ENCODE results near the gene CCDC85B.
A peak's percentile ranks its signal among the peaks of the same experiment; 100 is the strongest.

The CCDC85B gene

GRCh38 chr11:65869643-65870306, 20.7 kb upstream of the CCDC85B start:
- DNase-seq: no peak

DNA sequence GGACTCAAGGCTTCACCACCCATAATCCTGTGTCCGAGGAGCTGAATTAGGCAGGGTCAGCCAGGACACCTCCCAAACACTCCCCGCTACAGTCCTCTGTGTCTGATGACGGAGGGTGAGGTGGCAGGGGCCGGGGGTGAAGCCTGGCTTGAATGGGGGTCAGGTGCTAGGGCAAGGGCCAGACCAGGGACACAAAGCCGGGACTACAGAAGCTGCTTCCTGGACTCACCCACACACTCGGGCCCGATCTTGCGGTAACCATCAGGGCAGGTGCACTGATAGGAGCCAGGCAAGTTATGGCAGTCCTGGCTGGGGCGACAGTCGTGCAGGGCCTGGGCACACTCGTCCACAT, 20.2 kb upstream of the CCDC85B start:
- DNase-seq: no peak

DNA sequence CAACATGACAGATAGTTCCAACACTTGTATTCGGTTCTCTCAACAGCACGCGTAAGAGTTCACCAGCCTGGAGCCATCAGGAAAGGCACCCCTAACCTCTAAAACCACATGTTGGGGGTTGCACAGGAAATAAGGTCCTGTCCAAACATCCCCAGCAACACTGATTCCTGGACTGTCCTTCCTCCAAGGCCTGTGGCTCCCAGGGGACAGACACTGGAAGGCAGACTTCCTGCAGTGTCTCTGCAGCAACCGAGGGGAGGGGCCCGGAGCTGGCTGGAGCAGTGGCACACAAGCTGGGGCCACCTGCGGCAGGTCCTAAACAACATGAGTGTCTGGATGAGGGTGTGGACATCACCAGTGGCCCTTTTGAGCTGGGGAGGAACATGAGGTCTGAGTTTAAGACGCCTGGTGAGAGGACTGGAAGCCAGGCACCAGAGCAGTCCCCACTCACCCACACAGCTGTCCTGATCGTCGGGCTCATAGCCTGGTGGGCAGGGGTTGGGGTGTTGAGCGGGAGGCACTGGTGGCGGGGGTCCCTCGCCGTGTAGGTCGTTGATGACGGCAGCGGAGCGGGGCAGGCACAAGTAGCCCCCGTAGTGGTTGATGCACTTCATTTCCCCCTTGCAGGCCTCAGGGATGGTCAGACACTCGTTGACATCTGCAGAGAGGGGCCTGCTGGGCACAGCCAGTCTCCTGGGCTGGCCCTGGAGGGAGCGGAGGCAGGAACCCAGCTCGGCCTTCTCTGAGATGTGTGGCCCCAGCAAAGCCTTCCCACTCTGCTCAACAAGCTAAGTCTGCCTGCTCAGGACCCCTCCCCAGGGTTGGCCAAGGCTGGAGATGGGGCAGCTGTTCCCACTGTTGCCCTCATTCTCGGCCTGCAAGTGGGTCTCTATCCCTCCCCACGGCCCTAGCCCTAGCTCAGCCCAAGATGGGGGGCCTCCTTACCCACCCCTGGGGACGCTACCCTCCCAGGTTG, 19.5 kb upstream of the CCDC85B start:
- DNase-seq: no peak

- peak; percentile 40 for DNase-seq
Observed at GRCh38 chr11:65871811-65872548, 18.5 kb upstream of the CCDC85B start.

DNA sequence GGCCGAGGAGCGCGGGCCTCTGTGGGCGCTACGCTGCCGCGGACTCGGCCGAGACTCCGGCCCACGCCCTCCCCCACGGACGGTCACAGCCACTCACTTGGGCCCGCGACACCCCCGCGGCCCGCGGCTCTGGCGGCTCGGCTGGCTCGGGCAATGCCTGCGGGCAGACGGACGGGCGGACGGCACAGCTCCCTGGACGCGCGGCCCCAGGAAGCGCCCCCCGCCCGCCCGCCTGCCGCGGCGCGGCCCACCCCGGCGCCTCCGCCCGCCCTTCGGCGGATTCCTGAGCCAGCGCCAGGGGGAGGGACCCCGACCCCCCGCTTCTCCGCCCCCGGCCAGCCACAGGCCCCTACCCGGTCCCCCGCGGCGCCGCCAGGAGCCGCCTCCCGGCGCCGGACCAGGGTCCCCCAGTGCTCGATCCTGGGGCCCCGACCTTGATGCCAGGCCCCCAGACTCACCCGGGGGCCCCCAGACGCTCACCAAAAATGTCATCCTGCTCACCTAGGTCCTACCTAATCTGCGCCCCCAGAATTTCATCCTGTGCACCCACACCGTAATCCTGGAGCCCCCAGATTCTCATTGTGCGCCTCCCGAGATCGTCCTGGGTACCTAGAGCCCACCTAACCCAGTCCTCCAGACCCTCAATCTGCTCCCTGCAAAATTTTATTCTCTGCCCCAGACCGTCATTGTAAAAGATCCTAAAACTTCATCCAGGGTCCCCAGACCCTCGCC, 17.7 kb upstream of the CCDC85B start, which contains the start of gene EFEMP2:
Gene EFEMP2, minus strand, starts transcription at position 215 of the 732 bp plus-strand sequence. CDS start 446 bp downstream, outside the sequence.
- no peak for DNase-seq

DNA sequence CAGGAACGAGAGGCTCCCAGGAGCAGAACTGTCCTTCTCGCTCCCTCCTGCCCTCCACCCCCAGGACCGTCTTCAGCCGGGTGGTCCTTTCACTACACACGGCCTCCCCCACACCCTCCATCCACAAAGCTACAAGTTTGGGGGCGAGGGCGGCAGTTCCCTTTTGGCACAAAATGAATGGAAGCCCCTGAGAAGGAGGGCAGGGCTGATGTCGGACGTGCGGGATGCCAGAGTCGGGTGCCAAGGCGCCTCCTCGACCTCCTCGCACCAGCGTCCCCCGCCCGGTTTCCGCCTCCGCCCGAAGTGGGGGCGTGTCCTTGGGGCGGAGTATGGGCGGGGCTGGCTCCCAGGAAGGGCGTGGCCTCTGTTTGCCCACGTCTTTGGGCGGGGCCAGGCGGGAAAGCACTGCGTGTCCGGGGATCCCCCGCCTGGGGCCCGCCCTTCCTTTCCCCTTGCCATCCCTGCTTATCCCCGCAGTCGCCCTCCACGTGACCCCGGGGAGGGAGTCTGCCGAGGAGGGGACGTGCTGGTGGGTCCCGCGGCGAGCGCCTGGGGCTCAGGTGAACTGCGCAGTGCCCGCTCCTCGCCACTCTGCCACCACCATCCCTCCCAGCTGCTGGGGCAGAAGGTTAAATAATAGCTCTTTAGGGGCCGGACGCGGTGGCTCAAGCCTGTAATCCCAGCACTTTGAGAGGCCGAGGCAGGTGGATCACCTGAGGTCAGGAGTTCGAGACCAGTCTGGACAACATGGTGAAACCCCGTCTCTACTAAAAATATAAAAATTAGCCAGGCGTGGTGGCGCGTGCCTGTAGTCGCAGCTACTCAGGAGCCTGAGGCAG, 16.9 kb upstream of the CCDC85B start:
- peak; percentile 91 for DNase-seq

DNA sequence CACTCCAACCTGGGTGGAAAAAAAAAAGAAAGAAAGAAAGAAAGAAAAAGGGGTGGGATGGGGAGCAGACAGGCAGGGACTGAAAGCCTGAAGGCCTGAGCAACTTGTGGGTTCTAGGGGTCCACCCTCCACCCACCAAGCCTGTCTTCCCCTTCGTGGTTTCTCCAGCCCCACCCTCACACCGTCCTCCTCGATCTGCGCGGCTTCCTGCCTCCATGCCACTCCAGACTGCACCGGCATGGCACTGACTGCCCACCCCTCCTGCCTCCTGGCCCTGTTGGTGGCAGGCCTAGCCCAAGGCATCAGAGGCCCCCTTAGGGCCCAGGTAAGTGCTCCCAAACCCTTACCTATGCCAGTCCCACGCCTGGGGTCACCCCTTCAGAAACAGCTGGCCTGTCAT, 10.9 kb upstream of the CCDC85B start, which contains the start of gene CTSW:
Gene CTSW, plus strand, starts transcription at position 221 of the 400 bp plus-strand sequence. Its CDS starts 18 bp downstream, at position 239.
- DNase-seq: no peak

GRCh38 chr11:65880027-65880426, 10.4 kb upstream of the CCDC85B start:
- DNase-seq: no peak

GRCh38 chr11:65880844-65881421, 9.5 kb upstream of the CCDC85B start:
- no peak for DNase-seq

- no peak for DNase-seq
Observed at GRCh38 chr11:65882120-65883057, 8.1 kb upstream of the CCDC85B start.

DNA sequence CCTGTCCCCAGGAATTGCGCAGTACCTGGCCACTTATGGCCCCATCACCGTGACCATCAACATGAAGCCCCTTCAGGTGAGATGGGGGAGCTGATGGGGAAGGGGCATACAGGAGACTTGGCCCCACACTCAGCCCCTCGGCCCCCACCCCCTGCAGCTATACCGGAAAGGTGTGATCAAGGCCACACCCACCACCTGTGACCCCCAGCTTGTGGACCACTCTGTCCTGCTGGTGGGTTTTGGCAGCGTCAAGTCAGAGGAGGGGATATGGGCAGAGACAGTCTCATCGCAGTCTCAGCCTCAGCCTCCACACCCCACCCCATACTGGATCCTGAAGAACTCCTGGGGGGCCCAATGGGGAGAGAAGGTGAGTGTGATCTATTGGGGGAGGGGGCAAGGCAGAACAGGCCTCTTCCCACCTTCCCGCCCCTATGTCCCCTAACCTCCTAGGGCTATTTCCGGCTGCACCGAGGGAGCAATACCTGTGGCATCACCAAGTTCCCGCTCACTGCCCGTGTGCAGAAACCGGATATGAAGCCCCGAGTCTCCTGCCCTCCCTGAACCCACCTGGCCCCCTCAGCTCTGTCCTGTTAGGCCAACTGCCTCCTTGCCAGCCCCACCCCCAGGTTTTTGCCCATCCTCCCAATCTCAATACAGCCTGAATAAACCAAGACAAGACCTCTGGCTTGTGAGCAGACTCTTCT, 7.3 kb upstream of the CCDC85B start:
- no peak for DNase-seq

DNA sequence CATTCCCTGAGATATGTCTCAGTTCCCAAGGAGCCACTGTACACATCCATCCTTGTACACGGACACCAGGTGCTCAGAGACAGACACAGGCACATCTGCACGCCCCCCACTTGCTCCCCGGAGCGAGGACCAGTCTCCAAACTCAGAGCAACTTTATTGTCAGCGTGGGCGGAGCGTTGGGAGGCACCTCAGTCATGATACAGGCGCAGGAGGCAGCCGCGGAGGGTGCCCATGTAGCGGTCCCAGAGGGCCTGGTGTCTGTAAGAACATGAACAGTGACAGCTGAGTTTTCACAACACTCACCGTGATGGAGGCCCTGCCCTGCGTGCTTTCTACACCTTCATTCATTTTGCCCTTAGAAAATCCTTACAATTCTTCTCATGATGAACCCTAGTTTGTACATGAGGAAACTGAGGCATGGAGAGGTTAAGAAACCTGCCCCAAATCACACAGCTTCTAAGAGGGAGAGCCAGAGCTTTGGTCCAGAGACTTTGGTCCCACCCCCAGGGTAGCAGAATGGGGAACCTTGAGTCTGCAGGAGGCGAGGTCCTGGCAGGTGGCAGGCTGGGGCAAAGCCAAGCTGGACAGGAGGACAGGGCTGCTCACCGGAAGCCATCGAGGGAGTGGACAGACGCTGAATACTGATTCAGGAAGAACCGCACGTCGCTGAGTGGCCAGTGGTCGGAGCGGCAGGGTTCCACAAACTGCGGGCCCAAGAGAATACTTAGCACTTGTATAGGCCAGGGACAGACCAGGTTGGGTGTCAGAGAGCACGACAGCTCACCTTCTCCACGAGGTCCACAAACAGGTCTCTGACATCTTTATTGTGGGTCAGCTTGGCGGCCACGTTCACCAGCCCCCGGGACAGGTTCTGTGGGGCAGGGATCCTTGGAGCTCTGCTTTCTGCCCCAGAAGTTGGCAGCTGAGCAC, 6.4 kb upstream of the CCDC85B start:
- no peak for DNase-seq

DNA sequence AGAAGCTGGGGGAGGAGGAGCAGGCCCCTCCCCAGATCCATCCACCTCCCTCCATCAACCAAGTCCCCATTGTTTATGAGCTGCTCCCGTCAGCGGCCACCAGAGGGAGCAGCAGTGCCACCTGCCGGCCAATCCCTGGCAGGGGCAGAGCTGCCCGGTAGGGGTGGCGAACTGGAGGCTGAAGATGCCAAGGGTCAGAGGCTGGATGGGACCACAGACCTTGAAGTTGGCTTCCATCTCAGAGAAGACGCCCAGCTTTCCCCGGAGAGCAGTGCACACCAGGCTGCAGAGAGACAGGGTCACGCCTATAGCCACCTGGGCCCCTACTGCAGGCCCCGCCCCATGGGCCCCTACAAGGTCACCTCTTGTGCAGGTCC, 5.8 kb upstream of the CCDC85B start:
- DNase-seq: peak; percentile 58

GRCh38 chr11:65885231-65885630, 5.2 kb upstream of the CCDC85B start:
- DNase-seq: no peak

DNA sequence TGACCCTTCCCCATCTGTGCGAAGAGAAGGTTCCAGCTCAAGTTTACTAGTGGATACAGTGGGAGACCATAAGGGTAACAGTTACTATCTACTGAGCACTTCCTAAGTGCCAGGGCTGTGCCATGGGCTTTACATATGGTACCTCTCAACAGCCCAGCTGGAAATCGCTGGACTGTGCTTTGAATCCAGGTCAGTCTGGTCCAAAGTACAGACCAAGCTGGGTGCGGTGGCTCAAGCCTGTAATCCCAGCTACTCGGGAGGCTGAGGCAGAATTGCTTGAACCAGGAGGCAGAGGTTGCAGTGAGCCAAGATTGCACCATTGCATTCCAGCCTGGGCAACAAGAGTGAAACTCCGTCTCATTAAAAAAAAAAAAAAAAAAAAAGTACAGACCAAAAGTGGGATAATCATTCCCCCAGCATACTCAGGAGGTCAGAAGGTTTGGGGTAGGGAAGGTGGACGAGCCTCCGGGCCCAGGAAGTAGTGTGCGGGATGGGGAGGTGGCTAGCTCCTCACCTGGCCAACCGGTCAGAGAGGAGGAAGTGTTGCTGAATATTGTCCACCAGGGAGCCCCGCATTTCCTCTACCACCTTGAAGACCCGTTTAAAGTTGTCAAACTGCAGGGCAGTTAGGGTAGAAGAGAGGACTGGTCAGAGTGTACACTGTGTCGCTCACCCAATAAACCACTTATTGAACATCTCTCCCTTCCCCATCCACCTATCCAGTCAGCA, 4.5 kb upstream of the CCDC85B start:
- no peak for DNase-seq

DNA sequence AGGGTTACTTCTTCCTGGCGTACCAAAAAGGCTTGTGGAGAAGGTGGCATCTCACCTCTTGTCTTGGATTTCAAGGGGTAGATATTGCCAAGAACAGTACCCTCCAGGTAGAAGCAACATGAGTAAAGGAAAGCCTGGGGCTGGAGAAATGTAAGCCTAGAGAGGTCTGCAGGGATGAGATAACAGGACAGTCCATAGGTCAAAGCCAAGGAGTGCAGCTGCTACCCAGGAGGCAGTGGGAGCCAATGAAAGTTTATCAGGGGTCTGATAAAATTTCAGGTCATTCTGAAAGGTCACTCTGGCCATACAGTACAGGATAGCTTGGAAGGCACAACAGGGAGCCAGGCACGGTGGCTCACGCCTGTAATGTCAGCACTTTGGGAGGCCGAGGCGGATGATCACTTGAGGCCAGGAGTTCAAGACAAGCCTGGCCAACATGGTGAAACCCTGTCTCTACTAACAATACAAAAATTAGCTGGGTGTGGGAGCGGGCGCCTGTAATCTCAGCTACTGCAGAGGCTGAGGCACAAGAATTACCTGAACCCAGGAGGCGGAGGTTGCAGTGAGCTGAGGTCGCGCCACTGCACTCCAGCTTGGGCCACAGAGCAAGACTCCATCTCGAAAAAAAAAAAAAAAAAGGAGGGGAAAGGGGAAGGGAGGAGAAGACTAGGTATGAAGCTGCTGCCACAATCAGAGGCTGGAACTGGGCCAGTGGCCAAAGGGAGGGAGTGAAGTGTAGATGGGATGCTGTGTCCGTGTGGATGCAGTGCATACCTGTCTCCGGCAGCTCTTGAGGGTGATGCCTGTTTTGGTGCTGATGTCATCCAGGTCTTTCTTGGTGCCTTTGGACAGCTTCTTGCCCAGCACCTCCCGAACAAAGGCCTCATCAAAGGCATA, 3.4 kb upstream of the CCDC85B start:
- no peak for DNase-seq
